ENCODE measurements around the gene KLHL3.

DNA sequence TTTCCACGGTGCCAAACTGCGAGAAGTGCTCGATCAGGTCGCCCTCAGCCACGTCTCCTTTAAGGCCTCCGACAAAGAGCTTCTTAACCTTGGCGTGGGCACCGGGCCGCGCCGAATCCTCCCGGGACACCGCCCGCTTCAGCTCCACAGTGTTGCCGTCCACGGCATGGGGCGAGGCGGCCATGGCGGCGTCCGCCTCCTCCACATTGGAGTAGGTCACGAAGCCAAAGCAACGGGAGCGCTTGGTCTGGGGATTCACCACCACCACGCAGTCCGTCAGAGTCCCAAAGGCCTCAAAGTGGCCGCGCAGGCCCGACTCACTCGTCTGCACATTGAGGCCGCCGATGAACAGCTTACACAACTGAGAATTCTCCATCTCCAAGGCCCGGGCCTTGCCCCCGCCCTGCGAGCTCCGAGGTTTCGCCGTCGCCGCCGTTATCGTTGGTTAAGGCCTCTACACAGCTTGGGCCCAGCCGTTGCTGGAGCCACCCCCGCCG lies 17.9 kb upstream of the KLHL3 start:
- TF ChIP-seq CTCF (IDR thresholded peaks at IDR 0.05), result no peak
- TF ChIP-seq POLR2A (IDR thresholded peaks at IDR 0.05), result no peak

All from right lobe of liver (tissue), 4 donors.